GM19452 (cell line): ENCODE results near the gene KBTBD13.
"Not testable (repeated sequence)": the region's sequence is repeated elsewhere in the genome, so short reads cannot be mapped to it uniquely, and the experiment has no call there.

Experiments used
- ATAC-seq: cut with Tn5 transposase; IDR thresholded peaks from one replicate; pipeline ENCODE4 v1.9.1; 2021; ENCODE audit not compliant: unreplicated experiment

The KBTBD13 gene

DNA sequence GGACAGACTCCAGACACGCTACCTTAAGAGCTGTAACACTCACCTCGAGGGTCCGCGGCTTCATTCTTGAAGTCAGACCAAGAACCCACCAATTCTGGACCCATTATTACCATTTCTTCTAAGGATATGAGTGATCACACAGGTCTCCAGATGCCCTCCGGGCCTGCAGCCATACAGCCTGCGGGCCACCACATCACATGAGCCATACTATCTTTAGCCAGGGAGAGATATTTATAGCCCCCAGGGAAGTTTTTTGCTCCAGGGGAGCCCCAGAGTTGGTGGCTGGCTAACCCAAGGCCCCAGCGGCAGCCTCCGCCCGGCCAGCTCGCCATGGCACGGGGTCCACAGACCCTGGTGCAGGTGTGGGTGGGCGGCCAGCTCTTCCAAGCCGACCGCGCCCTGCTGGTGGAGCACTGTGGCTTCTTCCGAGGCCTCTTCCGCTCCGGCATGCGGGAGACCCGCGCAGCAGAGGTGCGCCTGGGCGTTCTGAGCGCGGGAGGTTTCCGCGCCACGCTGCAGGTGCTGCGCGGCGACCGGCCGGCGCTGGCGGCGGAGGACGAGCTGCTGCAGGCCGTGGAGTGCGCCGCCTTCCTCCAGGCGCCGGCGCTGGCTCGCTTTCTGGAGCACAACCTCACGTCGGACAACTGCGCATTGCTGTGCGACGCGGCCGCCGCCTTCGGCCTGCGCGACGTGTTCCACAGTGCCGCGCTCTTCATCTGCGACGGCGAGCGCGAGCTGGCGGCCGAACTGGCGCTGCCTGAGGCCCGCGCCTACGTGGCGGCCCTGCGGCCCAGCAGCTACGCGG is at the start of gene KBTBD13:
Gene KBTBD13 (plus strand): TSS at position 261 of the 805 bp plus-strand sequence. CDS start 70 bp downstream, at position 331.
- no peak for ATAC-seq

DNA sequence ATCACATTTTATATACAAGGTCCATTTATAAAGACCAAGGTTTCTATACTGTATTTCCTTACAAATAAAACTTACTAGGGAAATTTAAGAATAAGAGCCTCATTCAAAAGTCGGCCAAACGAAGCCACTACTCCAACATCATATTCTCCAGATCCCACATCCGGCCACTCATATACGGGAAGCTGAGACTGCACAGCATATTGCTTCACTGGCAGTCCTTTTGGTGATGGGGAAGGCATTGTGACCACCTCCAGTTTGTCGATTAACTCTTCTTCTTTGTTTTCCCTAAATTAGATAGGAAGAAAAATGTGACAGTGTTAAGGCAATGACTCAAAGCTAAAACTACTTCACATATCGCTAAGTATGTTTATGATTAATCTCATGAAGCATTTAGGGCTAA is 49.8 kb upstream of the KBTBD13 start:
- ATAC-seq = no peak

DNA sequence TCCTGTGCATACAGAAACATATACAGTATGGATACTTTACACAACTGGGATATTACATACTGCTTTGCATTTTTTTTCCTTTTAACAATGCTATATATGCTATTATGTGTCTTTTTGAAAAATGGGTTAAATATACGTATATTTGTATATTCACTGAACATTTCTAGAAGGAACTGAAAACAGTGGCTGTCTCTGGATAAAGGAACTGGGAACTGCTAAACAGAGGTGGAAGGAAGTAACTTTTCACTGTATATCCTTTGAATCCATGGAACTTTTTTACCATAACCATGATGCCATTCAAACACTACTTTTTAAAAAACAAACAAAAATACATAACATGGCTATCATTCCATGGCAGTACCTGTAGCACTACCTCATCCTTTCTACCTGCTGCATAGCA is 49.0 kb upstream of the KBTBD13 start:
- ATAC-seq = no peak

- no peak for ATAC-seq
These were observed 48.2 kb upstream of the KBTBD13 start for GRCh38 chr15:65028338-65028737.

GRCh38 chr15:65028921-65029735 is 47.4 kb upstream of the KBTBD13 start, which contains the start of gene MTFMT:
Gene MTFMT, minus strand, starts transcription at chr15:65029639. Its CDS starts 26 bp downstream, at chr15:65029613.
- peak; percentile 55 for ATAC-seq

- no peak for ATAC-seq
These were observed 46.8 kb upstream of the KBTBD13 start for GRCh38 chr15:65029736-65030208.

GRCh38 chr15:65032801-65033537 is 43.6 kb upstream of the KBTBD13 start:
- ATAC-seq = no peak

DNA sequence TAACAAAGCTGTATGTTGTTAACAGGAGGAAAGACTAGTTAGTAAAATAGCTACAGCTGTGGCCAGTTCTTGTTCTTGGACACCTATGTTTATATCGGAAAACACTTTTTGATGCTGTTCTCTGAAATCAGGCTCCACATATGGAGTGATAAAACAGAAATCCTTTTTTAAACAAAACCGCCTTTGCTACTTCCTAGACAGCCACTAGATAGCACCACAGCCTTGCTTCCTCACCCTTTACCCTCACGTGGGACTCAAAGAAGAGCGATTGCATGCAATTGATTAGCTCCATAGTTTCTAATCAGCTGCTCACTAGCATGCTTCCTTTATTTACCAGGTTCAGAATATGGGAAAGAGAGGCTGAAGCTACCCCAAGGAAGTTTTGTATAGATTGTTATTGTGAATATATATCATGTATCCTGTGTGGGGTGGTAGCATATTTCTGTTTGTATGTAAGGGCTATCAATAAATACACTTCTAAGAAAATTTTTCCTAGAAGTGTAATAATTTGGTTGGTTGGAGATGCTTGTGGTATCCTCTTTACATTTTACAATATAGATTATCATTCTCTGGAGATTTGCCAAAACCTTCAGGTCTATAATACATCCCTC is 42.8 kb upstream of the KBTBD13 start:
- no peak for ATAC-seq

DNA sequence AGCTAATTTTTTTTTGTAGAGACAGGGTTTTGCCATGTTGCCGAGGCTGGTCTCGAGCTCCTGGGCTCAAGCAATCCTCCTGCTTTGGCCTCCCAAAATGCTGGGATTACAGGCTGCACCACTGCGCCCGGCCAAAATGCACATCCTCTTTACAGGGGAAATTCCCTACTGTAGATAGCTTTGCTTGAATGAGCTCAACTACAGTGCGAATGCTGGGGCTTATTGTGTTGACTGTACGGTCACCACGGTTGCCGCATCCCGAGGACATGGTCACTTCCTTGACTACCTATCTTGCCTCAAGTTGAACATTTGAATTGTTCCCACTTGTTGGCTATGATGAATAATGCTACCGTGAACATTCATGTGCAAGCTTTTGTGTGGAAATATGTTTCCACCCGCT is 41.8 kb upstream of the KBTBD13 start:
- ATAC-seq = no peak

GRCh38 chr15:65037309-65037708 is 39.2 kb upstream of the KBTBD13 start:
- ATAC-seq = no peak

- ATAC-seq = no peak
These were observed 38.1 kb upstream of the KBTBD13 start for GRCh38 chr15:65038428-65038827.

GRCh38 chr15:65038836-65039235 is 37.7 kb upstream of the KBTBD13 start:
- ATAC-seq = no peak

DNA sequence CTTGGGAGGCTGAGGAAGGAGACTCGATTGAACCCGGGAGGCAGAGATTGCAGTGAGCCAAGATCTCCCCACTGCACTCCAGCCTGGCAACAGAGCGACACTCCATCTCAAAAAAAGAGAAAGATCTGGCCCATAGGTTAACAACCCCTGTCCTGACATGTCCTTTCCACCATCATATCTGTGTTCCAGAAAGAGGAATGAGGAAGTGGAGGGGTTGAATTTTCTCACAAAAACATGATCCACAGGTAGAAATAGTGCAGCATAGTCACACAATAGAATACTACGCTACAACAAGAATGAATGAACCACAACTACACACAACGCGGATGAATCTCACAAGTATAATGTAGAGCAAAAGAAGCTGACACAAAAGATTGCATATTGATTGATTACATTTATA is 36.1 kb upstream of the KBTBD13 start:
- no peak for ATAC-seq

DNA sequence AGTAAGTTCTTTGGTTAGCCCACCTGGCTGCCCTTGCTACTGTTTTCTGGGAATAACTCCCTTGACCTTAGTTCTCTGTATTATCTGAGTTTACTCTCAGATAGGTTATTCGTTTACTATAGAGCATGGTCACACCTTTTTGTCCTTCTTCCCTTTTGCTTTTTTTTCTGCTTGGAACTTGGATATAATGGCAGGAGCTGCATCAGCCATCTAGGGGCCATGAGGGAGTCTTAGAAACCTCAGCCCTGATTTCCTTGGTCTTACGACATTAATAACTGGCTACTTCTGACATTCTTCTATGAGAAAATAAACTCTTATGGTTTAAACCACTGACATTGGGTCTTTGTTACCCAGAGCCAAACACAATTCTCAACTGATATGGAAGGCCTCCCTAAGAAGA is 34.8 kb upstream of the KBTBD13 start:
- no peak for ATAC-seq

- ATAC-seq = no peak
These were observed 33.7 kb upstream of the KBTBD13 start for GRCh38 chr15:65042776-65043327.

GRCh38 chr15:65044218-65044617 is 32.3 kb upstream of the KBTBD13 start:
- not testable (repeated sequence) for ATAC-seq

DNA sequence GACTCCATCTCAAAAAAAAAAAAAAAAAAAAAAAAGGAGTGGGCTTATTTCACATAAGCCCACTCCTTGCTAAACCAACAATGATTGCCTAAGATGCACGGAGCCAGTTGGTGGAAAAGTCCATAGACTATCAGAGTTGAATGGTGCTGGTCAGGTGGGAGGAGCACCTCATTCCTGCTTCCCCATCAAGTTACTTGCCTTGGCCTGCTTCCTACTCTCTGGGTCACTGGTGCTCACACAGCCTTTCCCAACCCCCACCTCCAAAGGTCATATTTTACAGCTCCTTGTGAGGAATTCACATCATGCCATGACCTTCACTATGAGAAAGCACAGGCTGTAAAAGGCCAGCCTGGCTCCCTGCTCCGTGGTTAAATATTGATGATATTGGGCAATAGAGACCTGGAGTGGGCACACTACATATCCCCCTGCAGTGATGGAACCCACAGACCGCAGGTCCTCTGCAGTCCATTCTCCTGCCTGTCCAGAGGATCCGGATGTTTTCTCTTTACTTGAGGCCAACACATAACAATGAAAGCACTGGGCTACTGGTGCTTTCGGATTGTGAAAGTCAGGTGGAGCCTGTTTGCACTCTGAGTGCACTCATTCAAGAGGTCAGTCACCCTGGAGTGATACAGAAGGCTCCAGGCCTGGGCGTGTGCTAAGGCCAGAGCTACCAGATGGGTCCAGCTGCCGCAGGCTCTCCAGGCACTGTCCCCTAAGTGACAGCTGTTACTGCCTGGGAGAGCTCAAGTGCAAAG is 31.6 kb upstream of the KBTBD13 start, which contains the start of gene SLC51B:
Gene SLC51B (plus strand): TSS at position 664 of the 758 bp plus-strand sequence. CDS start 4,618 bp downstream, outside the sequence.
- ATAC-seq = no peak

- ATAC-seq = no peak
These were observed 28.3 kb upstream of the KBTBD13 start for GRCh38 chr15:65048241-65048640.

- ATAC-seq = peak; percentile 91
These were observed 27.1 kb upstream of the KBTBD13 start for GRCh38 chr15:65049418-65049840.
